ENCODE measurements around the gene CCSER1. TPM values are rescaled to one million over a fixed set of nuclear protein-coding genes. Genes with fewer than 3 reads are reported as not detected.
"Not testable (repeated sequence)": the region's sequence is repeated elsewhere in the genome, so short reads cannot be mapped to it uniquely, and the experiment has no call there.

CCSER1 gene
- polyA plus RNA-seq, 1 experiment, result not detected

- Histone ChIP-seq H3K36me3 (ENCODE audit: control insufficient read depth, insufficient read depth, low read length) (no peaks in the 10 kb centered on the region), H3K4me3 (ENCODE audit: low read depth, low read length) (no peak overlapping the region), H3K27me3 (ENCODE audit: control insufficient read depth, insufficient read depth, low read length) (no peaks in the 10 kb centered on the region)
- ChIA-PET POLR2A (no interaction called here), CTCF (no interaction called here)
- no peak for TF ChIP-seq CTCF (IDR thresholded peaks at IDR 0.05; ENCODE audit: insufficient read depth, low read depth, low read length)
- DNase-seq (ENCODE audit: low read depth), result no peak
These were observed 1195.8 kb downstream of the CCSER1 start for GRCh38 chr4:91322961-91323360.

GRCh38 chr4:91325495-91325894 is 1198.3 kb downstream of the CCSER1 start:
- no peak overlapping the region for H3K4me3 ChIP-seq (ENCODE audit: low read depth, low read length)
- no peaks in the 10 kb centered on the region for H3K36me3 ChIP-seq (ENCODE audit: control insufficient read depth, insufficient read depth, low read length)
- no peaks in the 10 kb centered on the region for H3K27me3 ChIP-seq (ENCODE audit: control insufficient read depth, insufficient read depth, low read length)
- DNase-seq (ENCODE audit: low read depth), result no peak
- ChIA-PET CTCF (no interaction called here), POLR2A (no interaction called here)
- no peak for TF ChIP-seq CTCF (IDR thresholded peaks at IDR 0.05; ENCODE audit: insufficient read depth, low read depth, low read length)

GRCh38 chr4:91326167-91326566 is 1199.0 kb downstream of the CCSER1 start:
- H3K27me3 ChIP-seq (ENCODE audit: control insufficient read depth, insufficient read depth, low read length); H3K4me3 ChIP-seq (ENCODE audit: low read depth, low read length); DNase-seq (ENCODE audit: low read depth); CTCF ChIA-PET; H3K36me3 ChIP-seq (ENCODE audit: control insufficient read depth, insufficient read depth, low read length); POLR2A ChIA-PET: not testable (repeated sequence)

- no peak overlapping the region for H3K4me3 ChIP-seq (ENCODE audit: low read depth, low read length)
- H3K36me3 ChIP-seq (ENCODE audit: control insufficient read depth, insufficient read depth, low read length), result no peaks in the 10 kb centered on the region
- H3K27me3 ChIP-seq (ENCODE audit: control insufficient read depth, insufficient read depth, low read length), result no peaks in the 10 kb centered on the region
- CTCF ChIA-PET, result no interaction called here
- TF ChIP-seq CTCF (IDR thresholded peaks at IDR 0.05; ENCODE audit: insufficient read depth, low read depth, low read length), result no peak
- no peak for DNase-seq (ENCODE audit: low read depth)
- POLR2A ChIA-PET, result no interaction called here
These were observed 1203.5 kb downstream of the CCSER1 start for GRCh38 chr4:91330555-91331137.

- ChIA-PET POLR2A (no interaction called here), CTCF (no interaction called here)
- TF ChIP-seq CTCF (IDR thresholded peaks at IDR 0.05; ENCODE audit: insufficient read depth, low read depth, low read length), result no peak
- Histone ChIP-seq H3K27me3 (ENCODE audit: control insufficient read depth, insufficient read depth, low read length) (no peaks in the 10 kb centered on the region), H3K4me3 (ENCODE audit: low read depth, low read length) (no peak overlapping the region), H3K36me3 (ENCODE audit: control insufficient read depth, insufficient read depth, low read length) (no peaks in the 10 kb centered on the region)
- no peak for DNase-seq (ENCODE audit: low read depth)
These were observed 1213.6 kb downstream of the CCSER1 start for GRCh38 chr4:91340822-91341221.

GRCh38 chr4:91345632-91346031 is 1218.4 kb downstream of the CCSER1 start:
- DNase-seq (ENCODE audit: low read depth), result no peak
- no peaks in the 10 kb centered on the region for H3K27me3 ChIP-seq (ENCODE audit: control insufficient read depth, insufficient read depth, low read length)
- no peak for TF ChIP-seq CTCF (IDR thresholded peaks at IDR 0.05; ENCODE audit: insufficient read depth, low read depth, low read length)
- ChIA-PET POLR2A (no interaction called here), CTCF (no interaction called here)
- no peak overlapping the region for H3K4me3 ChIP-seq (ENCODE audit: low read depth, low read length)
- no peaks in the 10 kb centered on the region for H3K36me3 ChIP-seq (ENCODE audit: control insufficient read depth, insufficient read depth, low read length)

GRCh38 chr4:91356496-91356895 is 1229.3 kb downstream of the CCSER1 start:
- H3K36me3 ChIP-seq (ENCODE audit: control insufficient read depth, insufficient read depth, low read length); CTCF ChIA-PET; DNase-seq (ENCODE audit: low read depth); POLR2A ChIA-PET; H3K4me3 ChIP-seq (ENCODE audit: low read depth, low read length); H3K27me3 ChIP-seq (ENCODE audit: control insufficient read depth, insufficient read depth, low read length): not testable (repeated sequence)

GRCh38 chr4:91358016-91358415 is 1230.8 kb downstream of the CCSER1 start:
- DNase-seq (ENCODE audit: low read depth); CTCF ChIA-PET; H3K27me3 ChIP-seq (ENCODE audit: control insufficient read depth, insufficient read depth, low read length); H3K4me3 ChIP-seq (ENCODE audit: low read depth, low read length); H3K36me3 ChIP-seq (ENCODE audit: control insufficient read depth, insufficient read depth, low read length); POLR2A ChIA-PET: not testable (repeated sequence)

GRCh38 chr4:91358621-91359020 is 1231.4 kb downstream of the CCSER1 start:
- H3K36me3 ChIP-seq (ENCODE audit: control insufficient read depth, insufficient read depth, low read length); H3K27me3 ChIP-seq (ENCODE audit: control insufficient read depth, insufficient read depth, low read length); POLR2A ChIA-PET; H3K4me3 ChIP-seq (ENCODE audit: low read depth, low read length); CTCF ChIA-PET; DNase-seq (ENCODE audit: low read depth): not testable (repeated sequence)

All from BJ (cell line).